ENCODE results near the gene SORD.

Gene SORD

DNA sequence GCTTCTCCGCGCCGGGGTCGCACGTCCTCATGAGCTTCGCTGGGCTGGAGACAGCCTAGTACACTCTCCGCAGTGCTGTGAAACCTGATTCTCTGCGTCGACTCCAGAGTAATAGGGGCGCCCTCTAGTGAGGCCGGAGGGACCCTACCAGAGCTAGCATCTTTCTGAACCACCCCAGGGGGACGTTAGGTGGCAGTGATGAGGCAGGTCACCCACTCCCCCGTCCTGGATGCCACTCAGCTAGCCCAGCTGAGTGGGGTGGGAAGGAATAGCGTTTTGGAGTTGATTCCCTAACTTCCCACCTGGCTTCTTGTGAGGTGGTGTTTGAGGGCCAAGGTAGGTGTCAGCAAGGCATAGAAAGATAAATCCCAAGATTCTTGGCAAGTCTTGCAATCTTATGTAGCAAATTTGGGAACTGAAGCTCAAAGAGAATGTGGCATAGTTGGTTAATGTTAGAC is 95.2 kb downstream of the SORD start:
- peak; percentile 80 for DNase-seq

DNA sequence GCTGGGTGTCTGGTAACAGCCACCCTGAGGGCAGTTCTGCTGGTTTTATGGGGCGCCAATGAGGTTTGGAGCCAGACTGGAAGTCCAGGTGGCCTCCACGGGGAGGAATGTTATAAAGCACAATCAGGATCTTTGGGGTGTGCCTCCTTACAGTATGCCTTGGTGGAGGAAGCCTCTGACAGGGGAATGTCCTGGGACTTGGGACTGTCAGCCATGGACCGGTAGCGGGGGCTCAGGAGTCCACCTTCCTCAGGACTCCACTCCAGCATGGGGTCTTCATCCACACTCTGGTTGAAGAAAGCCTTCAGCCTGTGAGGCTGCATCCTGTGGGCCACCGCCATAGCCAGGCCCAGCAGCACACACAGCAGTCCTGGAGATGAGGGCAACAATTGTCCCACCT is 96.0 kb downstream of the SORD start:
- no peak for DNase-seq

DNA sequence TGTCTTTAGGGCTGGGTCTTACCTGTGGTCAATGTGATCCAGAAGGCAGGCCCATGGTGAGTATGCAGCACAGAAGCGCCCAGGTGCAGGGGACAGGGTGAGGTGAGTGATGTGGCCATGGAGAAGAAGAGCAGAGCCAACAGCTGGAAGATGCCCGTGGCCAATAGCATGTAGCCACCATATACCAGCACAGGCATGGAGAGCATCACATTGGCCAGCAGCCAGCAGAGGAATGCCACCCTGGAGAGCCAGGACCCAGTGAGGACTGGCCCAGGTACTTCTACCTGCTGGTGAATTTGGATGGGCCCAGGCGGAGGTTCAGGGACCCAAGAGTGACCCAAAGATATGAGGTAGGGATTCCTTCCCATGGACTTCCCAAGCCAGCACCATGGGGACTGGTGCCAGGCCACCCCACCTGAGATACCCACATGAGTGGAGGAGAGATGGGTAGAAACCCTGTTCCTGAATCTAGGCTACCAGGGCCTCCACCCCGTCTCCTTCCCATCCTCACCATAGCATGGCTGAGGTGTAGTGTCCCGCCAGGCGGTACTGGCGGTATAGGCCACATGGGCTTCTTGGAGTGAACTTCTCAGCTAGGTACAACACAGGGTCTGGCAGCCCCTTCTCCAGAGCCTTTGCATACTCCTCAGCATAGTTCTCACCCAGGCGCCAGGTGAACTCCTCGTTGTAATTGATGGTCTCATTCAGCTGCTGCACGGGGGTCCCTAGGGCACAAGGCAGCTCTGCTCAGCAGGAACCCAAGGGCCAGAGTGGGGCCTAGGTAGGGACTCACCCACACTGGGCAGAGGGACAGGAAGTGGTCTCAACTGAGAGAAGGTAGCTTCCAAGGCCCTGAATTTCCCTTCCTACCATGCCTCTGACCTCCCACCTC is 97.3 kb downstream of the SORD start:
- no peak for DNase-seq

DNA sequence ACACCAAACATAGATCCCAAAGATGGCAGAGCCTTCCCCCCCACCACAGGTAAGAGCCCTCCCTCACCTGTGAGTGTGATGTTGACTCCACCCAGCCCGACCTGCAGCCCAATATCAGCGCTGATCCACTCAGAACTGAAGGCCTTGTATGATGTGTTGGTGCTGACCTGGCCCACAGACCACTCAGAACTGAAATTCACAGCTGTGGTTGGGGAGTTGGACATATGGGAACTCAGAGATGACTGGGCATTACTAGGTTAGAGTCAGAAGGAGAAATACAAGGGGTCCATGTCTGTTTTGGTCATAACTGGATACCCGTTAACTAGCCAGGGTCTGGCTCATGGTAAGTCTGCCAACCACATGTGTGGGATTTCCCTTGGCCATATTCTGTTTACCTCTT is 98.0 kb downstream of the SORD start:
- DNase-seq, result no peak

DNA sequence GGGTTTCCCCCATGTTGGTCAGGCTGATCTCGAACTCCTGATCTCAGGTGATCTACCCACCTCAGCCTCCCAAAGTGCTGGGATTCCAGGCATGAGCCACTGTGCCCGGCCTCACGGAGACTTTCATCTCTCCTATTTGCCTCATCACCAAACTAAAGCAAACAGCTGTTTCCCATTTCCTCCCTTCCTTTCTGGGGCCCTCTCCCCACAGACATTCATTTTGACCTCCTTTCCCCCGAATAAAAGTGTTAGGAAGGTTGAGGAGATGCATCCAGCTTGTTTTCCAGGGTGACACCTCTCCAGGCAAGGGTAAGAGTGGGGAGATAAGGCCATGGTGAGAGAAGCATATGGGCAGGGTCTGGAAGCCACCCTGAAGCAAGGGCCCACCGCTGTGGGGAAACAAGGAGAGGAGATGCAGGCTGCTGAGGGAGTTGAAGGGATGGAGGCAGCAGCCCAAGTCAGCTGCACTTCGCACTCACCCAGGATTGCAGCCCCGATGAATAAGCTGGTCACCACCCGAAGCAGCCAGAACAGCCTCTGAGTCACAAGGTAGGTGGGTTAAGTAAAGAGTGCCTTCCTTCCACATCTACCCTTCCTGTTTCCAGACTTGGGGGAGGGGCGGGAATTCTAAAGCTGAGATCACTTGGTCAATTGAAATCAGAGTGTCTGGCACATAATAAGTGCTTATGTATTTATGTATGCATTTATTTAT is 98.9 kb downstream of the SORD start:
- DNase-seq, result no peak

DNA sequence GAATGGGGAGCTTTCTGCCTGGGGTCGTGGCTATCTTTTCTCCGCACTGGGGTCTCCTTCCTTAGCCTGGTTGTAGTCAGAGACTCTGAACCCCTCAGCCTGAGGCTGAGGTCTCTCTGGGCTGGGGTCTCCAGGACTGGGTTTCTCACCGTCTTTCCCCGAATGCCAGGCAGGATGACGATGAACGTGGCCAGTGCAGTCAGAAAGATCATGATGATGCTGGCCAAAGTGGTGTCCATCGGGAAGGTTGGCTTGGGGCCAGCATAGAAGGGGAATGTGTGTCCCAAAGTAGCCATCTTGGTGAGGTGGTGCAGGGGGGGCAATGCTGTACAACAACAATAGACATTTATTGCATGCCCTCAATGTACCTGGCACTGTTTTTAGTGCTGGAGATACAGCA is 99.7 kb downstream of the SORD start:
- DNase-seq, result no peak

DNA sequence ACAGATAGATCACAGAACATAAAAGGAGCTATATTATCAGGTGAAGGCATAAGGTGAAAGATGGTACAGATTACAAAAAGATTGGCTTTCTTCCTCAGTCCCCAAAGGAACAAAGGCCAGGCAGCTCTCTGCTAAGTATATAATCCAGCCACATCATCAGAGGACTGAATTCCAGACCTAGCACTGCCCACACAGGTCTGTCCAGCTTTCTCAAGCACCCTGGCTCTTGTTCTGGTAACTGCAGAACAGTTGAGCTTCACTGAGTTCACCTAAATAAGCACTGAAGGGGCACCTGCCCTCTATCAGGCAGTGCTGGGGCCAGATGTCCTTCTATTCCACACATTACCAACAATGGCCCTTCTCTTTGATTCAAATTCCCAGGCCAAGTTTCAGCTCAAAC is 100.4 kb downstream of the SORD start:
- no peak for DNase-seq

DNA sequence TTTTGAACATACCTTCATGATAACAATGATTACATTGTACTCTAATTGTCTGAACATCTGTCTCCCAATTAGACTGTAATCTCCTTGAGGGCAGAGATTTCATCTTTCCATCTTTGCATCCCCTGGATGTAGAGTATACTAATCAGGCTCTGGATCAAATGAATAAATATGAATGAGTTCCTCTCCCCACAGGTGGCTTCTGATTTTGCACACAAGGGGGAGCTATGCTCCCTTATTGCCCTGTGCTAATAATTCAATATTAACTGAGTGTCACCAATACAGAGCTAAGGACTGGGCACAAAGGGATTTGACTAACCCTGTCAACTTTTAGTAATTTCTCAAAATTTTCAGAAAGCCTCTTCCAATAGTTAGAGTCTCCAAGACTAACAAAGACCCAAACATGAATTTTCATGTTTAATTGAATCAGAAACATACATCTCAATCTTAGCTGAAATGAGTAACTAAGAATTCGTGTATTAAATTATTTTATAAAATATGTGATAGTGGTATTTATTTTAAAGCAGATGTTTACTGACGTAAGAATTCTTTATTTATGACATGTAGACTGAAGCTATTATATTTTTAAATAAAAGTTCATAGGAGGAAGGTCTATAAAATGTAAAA is 103.7 kb downstream of the SORD start:
- DNase-seq, result peak; percentile 53

Data from RPMI8226 (cell line).